Hepatocyte (in vitro differentiated cells): ENCODE data around the gene PDSS2. TPM values are rescaled to one million over a fixed set of nuclear protein-coding genes. Genes with fewer than 3 reads are reported as not detected.

Experiments
- DNase-seq: peaks from one replicate; pipeline ENCODE4 v3.0.0-alpha.2; 2016; ENCODE audit warnings: low spot score
- H2AFZ ChIP-seq: fragments of 200-600 bp; sonication (generic); 2 replicates; pipeline ENCODE4 v1.6.0; 2016; ENCODE audit warnings: antibody characterized with exemption, mild to moderate bottlenecking
- H3K27ac ChIP-seq: fragments of 200-600 bp; sonication (generic); 2 replicates; pipeline ENCODE4 v1.5.1; 2016; ENCODE audit warnings: mild to moderate bottlenecking
- H3K27me3 ChIP-seq: fragments of 200-600 bp; sonication (generic); 2 replicates; pipeline ENCODE4 v1.6.1; 2016
- H3K36me3 ChIP-seq: fragments of 200-600 bp; sonication (generic); replicated peaks from 2 replicates; pipeline ENCODE4 v1.5.1; 2016; ENCODE audit warnings: low read depth; ENCODE audit not compliant: insufficient read depth
- H3K4me1 ChIP-seq: fragments of 200-600 bp; sonication (generic); 2 replicates; pipeline ENCODE4 v1.5.1; 2016; ENCODE audit warnings: mild to moderate bottlenecking, moderate library complexity; ENCODE audit not compliant: insufficient read depth
- H3K4me2 ChIP-seq: fragments of 200-600 bp; sonication (generic); 2 replicates; pipeline ENCODE4 v1.6.0; 2016
- H3K4me3 ChIP-seq: fragments of 200-600 bp; sonication (generic); 2 replicates; pipeline ENCODE4 v1.5.1; 2016; ENCODE audit warnings: mild to moderate bottlenecking
- H3K79me2 ChIP-seq: fragments of 200-600 bp; sonication (generic); 2 replicates; pipeline ENCODE4 v1.6.0; 2017; ENCODE audit warnings: mild to moderate bottlenecking
- H3K9me2 ChIP-seq: fragments of 200-600 bp; sonication (generic); replicated peaks from 2 replicates; pipeline ENCODE4 v1.6.0; 2017; ENCODE audit warnings: mild to moderate bottlenecking; ENCODE audit not compliant: insufficient read depth
- H3K9me3 ChIP-seq: fragments of 200-600 bp; sonication (generic); 2 replicates; pipeline ENCODE4 v1.5.1; 2016; ENCODE audit warnings: low read depth, mild to moderate bottlenecking
- H4K20me1 ChIP-seq: fragments of 200-600 bp; sonication (generic); 2 replicates; pipeline ENCODE4 v1.6.0; 2016; ENCODE audit warnings: mild to moderate bottlenecking; ENCODE audit not compliant: insufficient read depth, poor library complexity, severe bottlenecking
- CTCF ChIP-seq: fragments of 200-600 bp; sonication (generic); IDR thresholded peaks from 2 replicates; pipeline ENCODE4 v1.5.1; 2016; ENCODE audit warnings: antibody characterized with exemption, mild to moderate bottlenecking; ENCODE audit not compliant: poor library complexity
- EZH2 ChIP-seq: fragments of 200-600 bp; sonication (generic); IDR thresholded peaks from 2 replicates; pipeline ENCODE4 v1.6.1; 2016; ENCODE audit warnings: antibody characterized with exemption, mild to moderate bottlenecking, borderline replicate concordance
- EZH2phosphoT487 ChIP-seq: fragments of 200-600 bp; sonication (generic); IDR thresholded peaks from one replicate; pipeline ENCODE4 v1.6.1; 2018; ENCODE audit warnings: antibody characterized with exemption, mild to moderate bottlenecking, low read depth, moderate library complexity; ENCODE audit not compliant: unreplicated experiment, severe bottlenecking
- WGBS: methylation state at CpG from one replicate; pipeline ENCODE4 v1.1.6; 2016; ENCODE audit warnings: low lambda C conversion rate; ENCODE audit errors: missing lambda C conversion rate; 5-methylcytosine and 5-hydroxymethylcytosine counted together
- polyA plus RNA-seq: library from polyadenylated mRNA; unstranded; fragments of >200 nt; fragmentation: Nextera tagmentation; extraction: Ambion mirVana; gene quantifications from 2 replicates; pipeline ENCODE4 v1.2.1, GENCODE V29; 2016
- total RNA-seq: library from RNA; depleted of rRNA; stranded (reverse); fragments of >200 nt; gene quantifications from 2 replicates; pipeline ENCODE4 v1.2.3, GENCODE V29; 2014

Gene PDSS2
- total and polyA plus RNA-seq, 2 experiments from 2014 or later: 15.3 to 18.2 TPM

GRCh38 chr6:107357842-107358241, 101.5 kb downstream of the PDSS2 start:
- Histone ChIP-seq H3K9me3 (no peaks in the 10 kb centered on the region), H3K79me2 (peaks cover 3% of the 10 kb centered on the region), H3K27ac (no peak overlapping the region), H4K20me1 (no peaks in the 10 kb centered on the region), H2AFZ (no peak overlapping the region), H3K4me2 (no peak overlapping the region), H3K4me3 (no peak overlapping the region), H3K4me1 (no peaks in the 10 kb centered on the region), H3K9me2 (no peaks in the 10 kb centered on the region), H3K27me3 (no peaks in the 10 kb centered on the region), H3K36me3 (peaks cover 2% of the 10 kb centered on the region)
- DNase-seq: no peak
- WGBS: 98% methylated on average over 2 of the region's 2 CpGs
- TF ChIP-seq CTCF: no peak
- no peak for TF ChIP-seq EZH2phosphoT487
- no peak for TF ChIP-seq EZH2

GRCh38 chr6:107357031-107357430, 102.3 kb downstream of the PDSS2 start:
- 99% methylated on average over 2 of the region's 2 CpGs for WGBS
- Histone ChIP-seq H3K27me3 (no peaks in the 10 kb centered on the region), H3K9me2 (no peaks in the 10 kb centered on the region), H3K27ac (no peak overlapping the region), H4K20me1 (no peaks in the 10 kb centered on the region), H3K36me3 (no peaks in the 10 kb centered on the region), H3K4me1 (no peaks in the 10 kb centered on the region), H3K4me2 (no peak overlapping the region), H3K9me3 (no peaks in the 10 kb centered on the region), H3K4me3 (no peak overlapping the region), H3K79me2 (no peaks in the 10 kb centered on the region), H2AFZ (no peak overlapping the region)
- DNase-seq: no peak
- TF ChIP-seq CTCF (no peak), EZH2 (no peak), EZH2phosphoT487 (no peak)

- no peak overlapping the region for H3K27ac ChIP-seq
- no peaks in the 10 kb centered on the region for H3K9me2 ChIP-seq
- no peak overlapping the region for H3K4me3 ChIP-seq
- no peak overlapping the region for H2AFZ ChIP-seq
- 97% methylated on average over 3 of the region's 3 CpGs for WGBS
- H3K27me3 ChIP-seq: no peaks in the 10 kb centered on the region
- H3K4me1 ChIP-seq: no peaks in the 10 kb centered on the region
- H3K36me3 ChIP-seq: no peaks in the 10 kb centered on the region
- H4K20me1 ChIP-seq: no peaks in the 10 kb centered on the region
- H3K4me2 ChIP-seq: no peak overlapping the region
- no peaks in the 10 kb centered on the region for H3K9me3 ChIP-seq
- TF ChIP-seq EZH2 (no peak), CTCF (no peak), EZH2phosphoT487 (no peak)
- no peak for DNase-seq
- no peaks in the 10 kb centered on the region for H3K79me2 ChIP-seq
These were observed 103.7 kb downstream of the PDSS2 start for GRCh38 chr6:107355659-107356058.

GRCh38 chr6:107354451-107354850, 104.9 kb downstream of the PDSS2 start:
- no peak for TF ChIP-seq EZH2
- no peak for TF ChIP-seq CTCF
- no peak for TF ChIP-seq EZH2phosphoT487

More at GRCh38 chr6:107354451-107354850, 104.9 kb downstream of the PDSS2 start:
- no peaks in the 10 kb centered on the region for H3K9me2 ChIP-seq
- H4K20me1 ChIP-seq: no peaks in the 10 kb centered on the region
- 63% methylated on average over 2 of the region's 2 CpGs for WGBS
- no peaks in the 10 kb centered on the region for H3K27me3 ChIP-seq
- H3K79me2 ChIP-seq: no peaks in the 10 kb centered on the region
- no peak for DNase-seq
- H3K36me3 ChIP-seq: no peaks in the 10 kb centered on the region
- H3K27ac ChIP-seq: no peak overlapping the region
- H2AFZ ChIP-seq: no peak overlapping the region
- no peaks in the 10 kb centered on the region for H3K9me3 ChIP-seq
- no peaks in the 10 kb centered on the region for H3K4me1 ChIP-seq
- peak overlapping the region; percentile 6 for H3K4me2 ChIP-seq
- no peak overlapping the region for H3K4me3 ChIP-seq
